ENCODE measurements around the gene ZNF440.
"Not testable (repeated sequence)": the region's sequence is repeated elsewhere in the genome, so short reads cannot be mapped to it uniquely, and the experiment has no call there.

The ZNF440 gene

DNA sequence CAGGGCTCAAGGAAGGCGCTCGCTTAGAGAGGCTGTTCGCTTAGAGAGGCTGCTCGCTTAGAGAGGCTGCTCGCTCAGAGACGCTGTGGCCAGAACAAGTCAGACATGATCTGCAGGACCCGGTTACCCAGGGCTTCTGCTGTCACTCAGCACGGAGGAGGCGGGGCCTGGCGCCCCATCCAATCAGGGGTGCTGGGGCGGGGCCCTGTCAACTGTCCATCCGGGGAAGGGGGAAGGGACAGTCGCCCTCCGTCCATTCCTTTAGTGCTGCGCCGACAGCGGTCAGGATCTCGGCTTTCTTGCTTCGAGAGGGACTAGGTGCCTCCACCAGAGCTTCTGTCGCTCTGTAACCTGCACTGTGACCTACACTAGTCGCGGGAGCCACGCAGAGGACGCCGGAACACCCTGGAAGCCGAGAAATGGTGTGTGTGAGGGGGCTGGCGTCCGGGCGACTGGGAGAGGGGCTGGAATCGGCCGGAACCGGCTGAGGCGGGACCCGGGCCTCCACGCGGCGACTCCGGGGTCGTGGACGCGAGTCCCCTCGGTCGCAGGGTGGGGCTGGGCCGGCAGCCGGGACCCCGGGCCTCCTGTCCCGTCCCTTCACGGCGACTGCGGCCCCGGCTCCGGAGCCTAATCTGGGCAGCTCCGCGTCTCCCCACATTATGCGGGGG is at the start of gene ZNF440:
ZNF440 (plus strand) TSS at position 245 of the 671 bp plus-strand sequence; CDS start at position 420, 175 bp downstream.
- peak; percentile 97 for DNase-seq

DNA sequence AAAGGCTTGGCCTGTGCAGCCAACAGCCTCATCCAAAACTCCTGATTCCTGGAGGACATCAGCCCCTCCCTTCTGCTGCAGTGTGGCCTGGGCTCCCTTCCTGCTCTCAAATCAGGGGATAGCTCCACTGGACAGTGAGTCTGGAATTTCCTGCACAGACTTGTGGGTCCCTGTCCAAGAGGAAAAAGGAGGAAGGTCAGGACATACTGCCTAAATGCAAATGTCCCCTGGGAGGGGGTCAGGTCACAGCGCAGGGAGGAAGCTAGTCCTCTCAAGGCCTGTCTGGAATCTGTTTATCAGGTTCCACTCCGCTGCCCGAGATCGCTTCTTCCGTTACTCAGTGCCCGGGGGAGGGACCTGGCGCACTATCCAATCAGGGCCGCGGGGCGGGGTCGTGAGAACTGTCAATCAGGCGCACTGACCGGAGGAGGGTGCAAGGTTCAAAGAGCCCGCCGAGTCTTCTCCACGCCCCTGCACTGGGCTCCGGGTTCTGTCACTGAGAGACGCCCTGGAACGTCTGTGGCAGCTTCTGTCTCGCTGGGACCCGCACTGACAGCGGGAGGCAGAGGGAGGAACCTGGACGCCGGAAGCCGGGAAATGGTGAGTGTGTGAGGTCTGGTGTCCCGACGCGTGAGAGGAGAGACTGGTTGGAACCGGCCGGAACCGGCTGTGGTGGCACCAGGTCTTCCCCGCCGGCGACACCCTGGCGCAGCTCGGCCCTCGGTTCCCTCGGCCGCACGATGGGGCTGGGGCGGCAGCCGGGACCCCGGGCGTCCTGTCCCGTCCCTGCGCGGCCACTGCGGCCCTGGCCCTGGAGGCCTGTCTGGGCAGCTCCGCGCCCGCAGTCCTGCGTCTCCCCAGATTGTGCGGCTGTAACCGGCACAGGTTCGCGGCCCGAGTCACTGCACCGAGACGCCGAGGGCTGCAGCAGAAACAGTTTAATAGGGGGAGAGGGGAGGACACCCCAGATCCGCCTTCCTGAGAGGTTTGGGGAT is 47.2 kb upstream of the ZNF440 start, which contains the start of gene ZNF441:
ZNF441 (plus strand) TSS at position 404 of the 995 bp plus-strand sequence; CDS start at position 598, 194 bp downstream.
- DNase-seq = peak; percentile 97

DNA sequence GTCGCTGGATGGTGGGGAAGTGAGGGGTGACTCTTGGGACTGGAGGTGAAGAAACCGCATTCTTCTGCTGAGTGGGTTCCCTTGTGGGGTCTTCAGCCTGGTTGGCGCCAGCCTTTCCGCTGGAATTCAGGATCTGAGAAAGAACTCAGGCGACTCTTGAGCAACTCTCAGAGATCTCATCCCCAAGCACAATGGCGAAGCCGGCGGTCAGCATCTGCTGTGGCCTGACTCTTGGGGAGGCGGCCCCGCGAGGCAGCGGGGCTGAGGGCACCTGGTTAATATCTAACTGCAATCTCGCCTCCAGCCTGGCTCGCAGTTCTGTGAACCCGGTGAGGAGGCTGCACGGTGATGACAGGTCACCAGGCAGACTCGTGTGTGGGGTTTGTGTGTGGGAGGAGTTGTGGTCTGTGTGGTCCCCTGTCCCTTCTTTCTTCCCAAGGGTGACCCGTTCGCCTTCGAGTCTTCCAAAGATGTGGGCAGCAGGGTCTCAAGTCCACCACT is 46.4 kb upstream of the ZNF440 start:
- DNase-seq = peak; percentile 44

DNA sequence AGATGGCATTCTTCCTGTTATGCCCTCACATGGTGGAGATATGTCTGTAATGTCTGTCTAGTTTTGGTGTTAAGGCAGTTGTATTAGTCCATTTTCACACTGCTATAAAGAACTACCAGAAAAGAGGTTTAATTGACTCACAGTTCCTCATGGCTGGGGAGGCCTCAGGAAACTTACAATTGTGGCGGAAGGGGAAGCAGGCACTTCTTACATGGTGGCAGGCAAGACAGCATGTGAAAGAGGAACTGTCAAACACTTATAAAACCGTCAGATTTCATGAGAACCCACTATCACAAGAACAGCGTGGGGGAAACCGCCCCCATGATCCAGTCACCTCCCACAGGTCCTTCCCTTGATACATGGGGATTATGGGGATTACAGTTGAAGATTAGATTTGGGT is 44.1 kb upstream of the ZNF440 start:
- DNase-seq = no peak

DNA sequence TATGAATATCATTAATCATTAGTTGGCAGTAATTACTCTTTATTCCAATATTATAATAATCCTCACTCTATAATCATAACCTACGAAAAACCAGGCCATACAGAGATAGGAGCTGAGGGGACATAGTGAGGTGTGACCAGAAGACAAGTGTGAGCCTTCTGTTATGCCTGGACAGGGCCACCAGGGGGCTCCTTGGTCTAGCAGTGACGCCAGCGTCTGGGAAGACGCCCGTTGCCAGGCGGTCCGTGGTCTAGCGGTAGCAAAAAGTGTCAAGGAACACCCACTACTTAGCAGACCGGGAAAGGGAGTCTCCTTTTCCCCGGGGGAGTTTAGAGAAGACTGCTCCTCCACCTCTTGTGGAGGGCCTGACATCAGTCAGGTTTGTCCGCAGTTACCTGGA is 42.6 kb upstream of the ZNF440 start:
- peak; percentile 7 for DNase-seq

DNA sequence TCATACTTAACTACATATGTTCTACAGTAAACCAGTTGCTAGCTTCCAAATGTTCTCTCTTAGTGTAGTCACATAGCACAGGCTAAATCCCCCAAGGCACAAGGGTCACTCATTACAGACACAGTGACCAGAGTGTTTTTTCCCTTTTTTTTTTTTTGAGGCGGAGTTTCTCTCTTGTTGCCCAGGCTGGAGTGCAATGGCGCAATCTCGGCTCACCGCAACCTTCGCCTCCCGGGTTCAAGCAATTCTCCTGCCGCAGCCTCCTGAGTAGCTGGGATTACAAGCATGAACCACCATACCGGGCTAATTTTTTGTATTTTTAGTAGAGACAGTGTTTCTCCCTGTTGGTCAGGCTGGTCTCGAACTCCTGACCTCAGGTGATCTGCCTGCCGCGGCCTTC is 37.4 kb upstream of the ZNF440 start:
- DNase-seq = not testable (repeated sequence)

DNA sequence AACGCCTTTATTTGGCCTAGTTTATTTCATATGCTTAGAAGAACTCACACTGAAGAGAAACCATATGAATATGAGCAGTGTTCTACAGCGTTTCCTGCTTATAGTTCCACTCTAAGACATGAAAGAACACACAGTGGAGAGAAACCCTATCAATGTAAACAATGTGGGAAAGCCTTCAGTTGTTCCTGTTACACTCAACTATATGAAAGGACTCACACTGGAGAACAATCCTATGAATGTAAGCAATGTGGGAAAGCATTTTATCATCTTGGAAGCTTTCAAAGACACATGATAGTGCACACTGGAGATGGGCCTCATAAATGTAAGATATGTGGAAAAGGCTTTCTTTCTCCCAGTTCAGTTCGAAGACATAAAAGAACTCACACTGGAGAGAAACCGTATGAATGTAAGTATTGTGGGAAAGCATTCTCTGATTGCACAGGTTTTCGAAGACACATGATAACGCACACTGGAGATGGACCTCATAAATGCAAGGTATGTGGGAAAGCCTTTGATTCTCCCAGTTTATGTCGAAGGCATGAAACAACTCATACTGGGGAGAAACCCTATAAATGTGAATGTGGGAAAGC is 33.5 kb upstream of the ZNF440 start:
- DNase-seq = no peak

DNA sequence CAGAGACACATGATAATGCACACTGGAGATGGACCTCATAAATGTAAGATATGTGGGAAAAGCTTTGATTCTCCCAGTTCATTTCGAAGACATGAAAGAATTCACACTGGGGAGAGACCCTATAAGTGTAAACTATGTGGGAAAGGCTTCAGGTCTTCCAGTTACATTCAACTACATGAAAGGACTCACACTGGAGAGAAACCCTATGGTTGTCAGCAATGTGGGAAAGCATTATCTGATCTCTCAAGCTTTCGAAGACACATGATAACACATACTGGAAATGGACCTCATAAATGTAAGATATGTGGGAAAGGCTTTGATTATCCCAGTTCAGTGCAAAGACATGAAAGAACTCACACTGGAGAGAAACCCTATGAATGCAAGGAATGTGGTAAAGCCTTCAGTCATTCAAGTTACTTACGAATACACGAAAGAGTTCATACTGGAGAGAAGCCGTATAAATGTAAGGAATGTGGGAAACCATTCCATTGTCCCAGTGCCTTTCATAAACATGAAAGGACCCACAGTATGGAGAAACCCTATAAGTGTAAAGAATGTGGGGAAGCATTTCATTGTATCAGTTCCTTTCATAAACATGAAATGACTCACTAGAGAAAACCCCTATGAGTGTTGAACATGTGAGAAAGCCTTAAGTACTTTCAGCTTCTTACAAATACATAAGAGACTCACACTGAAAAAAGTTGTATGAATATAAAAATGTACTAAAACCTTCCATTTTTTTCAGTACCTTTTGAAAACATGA is 32.6 kb upstream of the ZNF440 start:
- no peak for DNase-seq

DNA sequence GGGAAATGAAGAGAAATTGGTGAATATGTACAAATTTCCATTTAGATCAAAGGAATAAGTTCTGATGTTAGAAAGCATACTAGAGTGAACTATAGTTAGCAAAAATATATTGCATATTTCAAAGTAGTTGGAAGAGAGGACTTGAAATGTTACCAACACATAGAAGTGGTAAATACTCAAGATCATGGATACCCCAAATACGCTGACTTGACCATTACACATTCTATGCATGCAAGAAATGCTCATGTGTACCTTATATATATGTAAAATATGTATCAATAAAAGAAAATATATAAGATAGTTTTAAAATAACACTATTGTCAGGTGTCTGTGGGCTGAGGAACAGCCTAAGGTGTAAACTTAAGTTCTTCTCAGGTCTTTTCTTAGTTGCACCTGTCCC is 30.3 kb upstream of the ZNF440 start:
- no peak for DNase-seq

DNA sequence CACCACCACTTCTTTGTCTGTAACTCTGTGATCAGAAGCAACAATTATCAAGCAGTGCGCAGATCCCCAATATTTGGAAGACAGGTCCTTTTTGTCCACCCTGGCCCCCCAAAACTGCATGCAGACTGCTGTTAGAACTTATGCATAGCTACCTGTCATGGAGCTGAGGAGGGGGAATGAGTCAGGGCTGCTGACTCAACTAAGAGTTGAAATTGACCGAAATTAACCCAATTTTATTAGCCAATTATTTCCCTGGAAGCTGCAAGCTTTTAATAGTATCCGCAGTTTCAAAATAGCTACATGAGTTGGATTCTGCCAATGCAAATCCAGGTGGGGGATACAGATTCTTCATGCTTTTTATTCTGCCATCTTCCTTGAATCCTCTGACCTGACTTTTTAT is 29.7 kb upstream of the ZNF440 start:
- DNase-seq = no peak

DNA sequence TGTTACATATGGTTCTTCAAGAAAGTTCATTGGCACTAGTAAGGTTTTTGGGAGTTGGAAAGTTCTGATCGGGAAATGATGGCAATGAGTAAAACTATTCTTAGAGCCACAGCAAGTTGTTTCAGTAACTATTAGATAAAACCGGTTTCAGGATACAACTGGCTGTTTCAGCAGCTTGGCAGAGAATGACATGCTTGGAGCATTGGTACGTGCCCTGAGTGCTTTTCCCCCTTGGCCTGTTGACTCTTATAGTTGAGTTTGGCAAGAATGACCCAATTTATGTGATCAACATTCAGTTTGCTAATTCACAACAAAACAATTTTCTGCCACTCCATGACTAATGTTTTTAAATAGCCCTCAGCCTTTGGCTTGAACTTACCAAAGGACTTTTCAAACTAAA is 26.5 kb upstream of the ZNF440 start:
- DNase-seq = no peak

DNA sequence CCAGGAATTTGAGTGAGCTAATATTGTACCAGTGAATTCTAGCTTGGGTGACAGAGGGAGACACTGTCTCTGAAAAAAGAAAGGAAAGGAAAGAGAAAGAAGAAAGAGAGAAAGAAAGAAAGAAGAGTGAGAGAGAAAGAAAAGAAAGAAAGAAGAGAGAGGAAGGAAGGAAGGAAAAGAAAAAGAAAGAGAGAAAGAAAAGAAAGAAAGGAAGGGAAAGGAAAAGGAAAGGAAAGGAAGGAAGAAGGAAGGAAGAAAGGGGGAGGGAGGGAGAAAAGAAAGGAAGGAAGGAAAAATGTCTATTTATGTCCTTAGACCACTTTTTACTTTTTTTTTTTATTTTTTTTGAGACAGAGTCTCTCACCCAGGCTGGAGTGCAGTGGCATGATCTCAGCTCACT is 21.1 kb upstream of the ZNF440 start:
- DNase-seq = no peak

DNA sequence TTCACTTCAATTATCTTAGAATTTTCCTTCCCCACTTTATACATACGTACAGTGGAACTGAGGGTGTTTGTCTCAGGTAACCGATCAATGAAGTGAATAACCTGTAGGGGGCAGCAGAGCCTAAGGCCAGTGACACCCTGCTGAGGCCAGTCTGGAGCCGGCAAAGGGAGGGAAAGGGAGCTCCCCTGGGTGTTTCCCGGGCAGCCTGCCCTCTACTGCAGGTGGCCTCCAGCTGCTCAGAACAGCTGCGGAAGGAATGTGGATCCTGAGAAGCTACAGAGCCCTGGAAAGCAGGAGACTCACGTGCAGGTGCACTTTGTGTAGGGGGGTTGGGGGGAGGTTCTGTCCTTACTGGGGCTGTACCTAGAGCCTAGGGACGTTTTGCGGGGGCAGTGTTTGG is 16.6 kb upstream of the ZNF440 start:
- peak; percentile 96 for DNase-seq

DNA sequence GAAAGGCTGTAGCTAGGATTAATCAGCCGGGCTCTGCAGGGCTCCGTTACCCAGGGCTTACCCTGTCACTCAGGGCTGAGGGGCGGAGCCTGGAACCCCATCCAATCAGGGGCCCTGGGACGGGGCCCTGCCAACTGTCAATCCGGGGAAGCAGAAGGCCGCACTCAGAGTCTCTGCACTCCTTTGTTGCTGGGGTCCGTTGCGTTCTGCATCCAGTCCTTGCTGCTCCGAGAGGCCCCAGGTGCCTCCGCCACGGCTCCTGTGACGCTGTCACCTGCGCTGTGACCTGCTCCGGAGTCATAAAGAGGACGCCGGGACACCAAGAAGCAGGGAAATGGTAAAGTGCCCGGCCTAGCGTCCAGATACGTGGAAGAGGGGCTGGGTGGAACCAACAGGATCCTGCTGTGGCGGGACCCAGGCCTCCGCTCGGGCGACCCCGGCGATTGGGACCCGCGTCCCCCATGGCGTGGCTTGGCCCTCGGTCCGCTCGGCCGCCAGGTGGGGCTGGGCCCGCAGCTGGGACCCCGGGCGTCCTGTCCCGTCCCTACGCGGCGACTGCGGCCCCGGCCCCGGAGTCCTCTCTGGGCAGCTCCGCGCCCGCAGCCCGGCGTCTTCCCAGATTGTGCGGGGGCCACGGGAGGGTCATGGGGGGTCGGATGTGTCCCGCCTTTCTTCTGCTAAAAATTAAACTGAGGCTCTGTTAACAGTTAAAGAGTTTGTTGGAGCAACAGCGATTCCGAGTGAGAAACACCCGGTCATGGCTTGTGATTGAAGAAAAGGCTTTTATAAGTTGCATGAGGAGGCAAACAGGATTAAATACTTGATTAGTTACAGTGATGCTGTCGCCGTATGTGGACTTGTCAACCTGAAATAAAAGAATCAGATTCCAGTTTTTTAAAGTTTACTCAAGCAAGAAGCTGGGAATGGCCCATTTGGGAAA is 15.4 kb upstream of the ZNF440 start, which contains the start of gene ZNF491:
ZNF491 (plus strand) TSS at position 133 of the 940 bp plus-strand sequence. CDS start 7,431 bp downstream, outside the sequence.
- DNase-seq = peak; percentile 97

DNA sequence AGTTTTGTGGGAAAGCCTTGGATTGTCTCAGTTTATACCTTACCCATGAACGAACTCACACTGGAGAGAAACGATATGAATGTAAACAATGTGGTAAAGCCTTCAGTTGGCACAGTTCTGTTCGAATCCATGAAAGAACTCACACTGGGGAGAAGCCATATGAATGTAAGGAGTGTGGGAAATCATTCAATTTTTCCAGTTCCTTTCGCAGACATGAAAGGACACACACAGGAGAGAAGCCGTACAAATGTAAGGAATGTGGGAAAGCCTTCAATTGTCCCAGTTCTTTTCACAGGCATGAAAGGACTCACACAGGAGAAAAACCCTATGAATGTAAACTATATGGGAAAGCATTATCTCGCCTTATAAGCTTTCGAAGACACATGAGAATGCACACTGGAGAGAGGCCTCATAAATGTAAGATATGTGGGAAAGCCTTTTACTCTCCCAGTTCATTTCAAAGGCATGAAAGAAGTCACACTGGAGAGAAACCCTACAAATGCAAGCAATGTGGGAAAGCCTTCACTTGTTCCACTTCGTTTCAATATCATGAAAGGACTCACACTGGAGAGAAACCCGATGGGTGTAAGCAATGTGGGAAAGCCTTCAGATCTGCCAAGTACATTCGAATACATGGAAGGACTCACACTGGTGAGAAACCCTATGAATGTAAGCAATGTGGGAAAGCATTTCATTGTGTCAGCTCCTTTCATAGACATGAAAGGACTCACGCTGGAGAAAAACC is 7.5 kb upstream of the ZNF440 start:
- no peak for DNase-seq

DNA sequence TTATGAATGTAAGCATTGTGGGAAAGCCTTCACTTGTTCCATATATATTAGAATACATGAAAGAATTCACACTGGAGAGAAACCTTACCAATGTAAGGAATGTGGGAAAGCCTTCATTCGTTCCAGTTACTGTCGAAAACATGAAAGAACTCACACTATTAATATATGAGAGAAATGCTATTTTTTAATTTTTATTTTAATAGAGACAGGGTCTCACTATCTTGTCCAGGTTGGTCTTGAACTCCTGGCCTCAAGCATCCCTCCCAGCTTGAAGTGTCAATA is 7.0 kb upstream of the ZNF440 start:
- DNase-seq = no peak

DNA sequence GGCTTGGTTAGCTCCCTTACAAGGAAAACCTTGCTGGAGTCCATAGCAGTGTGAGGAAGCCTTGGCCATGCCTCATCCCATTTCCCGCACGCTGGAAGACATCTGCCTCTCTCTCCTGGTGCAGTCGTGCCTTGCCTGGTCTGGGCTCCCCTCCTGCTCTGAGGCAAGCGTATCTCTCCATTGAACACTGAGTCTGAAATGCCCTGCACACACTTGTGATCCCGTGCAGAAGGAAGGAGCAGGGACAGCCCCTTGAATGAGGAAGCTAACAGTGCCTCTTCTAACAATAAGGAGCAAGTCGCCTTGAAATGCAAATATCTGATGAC is 407 bp upstream of the ZNF440 start:
- no peak for DNase-seq

DNA sequence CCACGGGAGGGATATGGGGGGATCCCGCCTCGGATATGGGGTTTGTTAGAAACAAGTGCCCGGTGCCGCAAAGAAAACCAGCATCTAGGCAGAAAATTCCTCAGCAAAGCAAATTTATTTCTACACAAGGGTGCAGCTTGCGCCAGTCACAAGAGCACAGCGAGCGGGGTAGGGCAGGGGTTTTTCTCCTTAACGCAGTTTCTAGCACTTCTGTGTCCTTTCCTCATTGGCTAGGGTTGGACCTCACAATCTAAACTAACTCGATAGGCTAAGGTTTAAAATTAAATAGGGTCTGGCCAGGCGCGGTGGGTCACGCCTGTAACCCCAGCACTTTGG is 595 bp downstream of the ZNF440 start:
- DNase-seq = peak; percentile 50

DNA sequence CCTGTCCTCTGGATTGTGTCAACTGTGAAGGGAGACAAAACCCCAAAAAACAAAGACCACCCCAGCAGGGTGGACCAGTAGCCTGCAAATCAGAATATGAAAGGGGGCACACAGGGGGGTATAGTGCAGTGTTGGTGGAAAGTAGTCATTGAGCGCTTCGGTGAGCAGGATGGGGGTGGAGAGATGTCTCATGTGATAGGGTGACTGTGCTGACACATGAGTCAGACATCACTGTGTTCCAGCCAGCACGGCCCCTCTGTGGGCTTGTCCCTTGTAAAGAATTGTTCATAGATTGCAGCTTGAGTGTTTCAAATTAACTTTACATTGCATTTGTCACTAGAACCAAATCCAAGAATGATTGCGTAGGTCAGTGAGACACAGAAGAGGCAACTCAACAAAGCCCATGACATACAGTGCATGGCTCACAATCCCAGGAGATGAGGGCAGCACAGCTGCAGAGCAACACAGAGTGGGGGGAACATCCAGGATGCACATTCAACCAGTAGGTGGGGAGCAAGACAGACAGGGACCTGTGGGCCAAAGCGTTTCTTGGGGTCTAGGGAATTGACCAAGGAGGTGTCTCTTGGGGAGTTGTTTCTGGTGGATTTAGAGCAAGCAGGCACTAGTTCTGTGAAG is 7.5 kb downstream of the ZNF440 start:
- no peak for DNase-seq

Data from NCI-H69 (cell line).